CD4-positive, alpha-beta T cell treated with Interleukin-6 for 4 hours (primary cell): ENCODE measurements around the gene RIMBP2.

Experiments used
- DNase-seq: peaks from one replicate; pipeline ENCODE4 v3.0.0-alpha.2; 2020; ENCODE audit warnings: mixed read lengths

The RIMBP2 gene

GRCh38 chr12:130675121-130675520 is 41.0 kb downstream of the RIMBP2 start:
- no peak for DNase-seq

DNA sequence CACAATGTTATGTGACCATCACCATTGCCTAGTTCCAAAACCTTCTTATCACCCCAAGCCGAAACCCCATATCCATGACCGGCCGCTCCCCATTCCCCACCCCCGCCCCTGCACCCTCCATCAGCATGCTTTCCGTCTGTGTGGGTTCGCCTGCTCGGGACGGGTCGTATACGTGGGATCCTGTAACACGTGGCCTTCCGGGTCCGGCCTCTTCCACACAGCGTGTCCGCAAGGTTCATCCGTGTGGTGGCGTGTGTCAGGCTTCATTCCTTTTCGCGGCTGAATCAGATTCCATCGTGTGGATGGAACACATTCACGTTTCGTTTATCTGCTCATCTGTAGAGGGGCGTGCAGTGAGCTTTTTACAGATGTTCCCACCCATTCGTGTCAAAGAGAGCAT is 41.4 kb downstream of the RIMBP2 start:
- no peak for DNase-seq

DNA sequence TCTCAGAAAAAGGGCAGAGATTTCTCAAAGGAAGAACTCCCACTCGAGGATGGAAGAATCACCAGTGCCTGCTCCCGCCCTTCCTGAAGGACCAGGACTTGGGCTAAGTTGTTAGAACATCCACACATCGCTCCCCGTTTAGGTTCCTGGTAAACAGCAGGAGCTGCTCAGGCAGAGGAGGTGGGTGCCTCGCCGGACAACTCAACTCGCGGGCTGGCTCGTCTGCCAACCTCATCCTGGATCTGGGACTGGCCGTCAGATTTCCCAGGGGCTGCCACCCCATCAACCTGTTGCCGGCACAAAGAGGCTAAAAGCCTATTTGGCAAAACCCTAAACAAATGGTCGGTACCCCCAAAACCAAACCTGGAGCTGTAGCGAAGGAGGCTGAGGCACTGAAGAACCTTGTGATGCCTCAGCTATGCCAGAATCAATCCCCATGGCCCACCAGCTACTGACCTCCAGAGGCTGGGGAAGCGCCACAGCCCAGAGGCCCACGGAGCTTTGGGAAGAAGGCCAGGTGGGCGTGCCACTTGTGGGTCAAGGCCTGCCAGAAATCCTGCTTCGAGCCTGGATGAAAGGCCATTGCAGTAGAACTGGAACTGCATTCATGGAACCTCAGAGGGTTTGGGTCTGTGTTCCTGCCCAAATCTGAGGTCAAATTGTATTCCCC is 42.9 kb downstream of the RIMBP2 start:
- DNase-seq: no peak

DNA sequence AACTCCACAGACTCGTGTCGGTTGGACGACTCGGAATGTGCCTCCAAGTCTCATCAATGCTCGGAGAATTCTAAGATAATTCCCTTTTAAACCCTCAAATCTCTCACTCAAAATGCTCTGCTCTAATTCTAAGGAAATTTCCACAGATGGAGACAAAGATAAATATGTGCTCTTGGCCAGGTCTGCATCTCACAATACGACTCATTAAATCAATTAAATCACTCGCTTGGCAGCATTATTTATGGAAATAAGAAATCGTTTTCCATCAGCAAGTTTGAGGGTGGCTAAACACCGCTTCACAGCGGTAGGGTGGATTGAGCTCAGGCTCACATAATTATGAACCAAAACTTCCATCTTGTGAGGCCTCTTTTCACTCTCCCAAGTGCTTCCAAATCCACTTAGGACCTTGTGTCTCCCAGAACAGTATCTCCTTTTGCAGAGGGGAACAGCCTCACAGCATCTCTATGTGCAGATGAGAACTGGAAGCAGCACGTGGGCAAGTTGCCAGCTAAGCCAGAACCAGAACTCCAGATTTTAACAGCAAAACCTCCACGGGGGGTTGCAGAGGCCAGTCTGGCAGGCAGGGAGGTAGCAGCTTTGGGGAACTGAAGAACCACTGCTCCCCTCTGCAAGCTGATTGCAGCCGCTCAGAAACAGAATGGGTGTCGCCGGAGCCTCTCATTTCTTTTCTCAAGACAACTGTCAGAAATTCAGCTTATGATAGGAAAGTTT is 43.8 kb downstream of the RIMBP2 start:
- DNase-seq: no peak

GRCh38 chr12:130671556-130671955 is 44.5 kb downstream of the RIMBP2 start:
- DNase-seq: no peak

DNA sequence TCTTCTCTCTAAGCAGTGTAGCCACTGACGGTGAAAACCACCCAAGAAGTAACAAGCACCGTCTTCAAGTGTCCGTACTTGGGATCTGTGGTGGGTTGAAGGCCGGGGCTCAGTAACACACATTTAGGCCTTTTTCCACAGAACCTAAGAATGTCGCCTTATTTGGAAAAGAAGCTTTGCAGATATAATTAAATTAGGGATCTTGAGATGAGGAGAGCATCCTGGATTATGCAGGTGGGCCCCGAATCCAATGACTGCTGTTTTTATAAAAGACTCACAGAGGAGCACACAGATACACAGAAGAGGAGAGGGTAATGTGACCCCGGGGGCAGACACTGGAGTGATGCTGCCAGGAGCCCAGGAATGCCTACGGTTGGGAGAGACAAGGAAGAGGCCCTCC is 46.3 kb downstream of the RIMBP2 start:
- DNase-seq: no peak

- no peak for DNase-seq
Measured at GRCh38 chr12:130669205-130669557, 46.9 kb downstream of the RIMBP2 start.

- no peak for DNase-seq
Measured at GRCh38 chr12:130668286-130669204, 47.6 kb downstream of the RIMBP2 start.

GRCh38 chr12:130667421-130667960 is 48.6 kb downstream of the RIMBP2 start:
- no peak for DNase-seq

DNA sequence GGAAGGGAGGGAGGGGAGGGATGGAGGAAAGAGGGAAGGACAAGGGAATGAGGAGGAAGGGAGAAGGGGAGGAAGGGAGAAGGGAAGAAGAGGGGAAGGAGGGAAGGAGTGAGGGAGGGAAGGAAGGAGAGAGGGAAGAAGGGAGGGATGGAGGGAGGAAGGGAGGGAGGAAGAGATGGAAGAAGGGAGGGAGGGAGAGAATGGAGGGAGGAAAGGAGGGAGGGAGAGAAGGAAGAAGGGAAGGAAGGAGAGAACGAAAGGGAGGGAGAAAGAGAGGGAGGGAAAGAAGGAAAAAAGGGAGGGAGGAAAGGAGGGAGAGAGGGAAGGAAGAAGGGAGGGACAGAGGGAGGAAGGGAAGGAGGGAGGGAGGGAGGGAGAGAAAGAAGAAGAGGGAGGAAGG is 49.5 kb downstream of the RIMBP2 start:
- DNase-seq: no peak

DNA sequence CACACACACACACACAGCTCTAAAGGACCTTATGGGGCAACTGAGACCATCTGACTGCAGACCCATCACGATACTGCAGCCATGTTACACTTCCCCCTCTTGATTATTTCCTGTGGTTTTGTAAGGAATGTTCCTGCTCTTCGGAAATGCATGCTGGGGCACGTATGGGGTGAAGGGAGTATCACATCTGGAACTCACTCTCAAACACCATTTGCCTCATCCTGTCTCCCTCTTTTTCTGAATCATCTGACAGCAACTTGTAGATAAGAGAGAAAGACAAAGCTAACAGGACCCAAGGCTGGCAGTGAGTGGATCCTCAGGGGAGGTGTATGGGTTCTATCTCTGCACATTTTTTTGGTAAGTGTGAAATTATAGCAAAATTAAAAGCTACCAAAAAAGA is 50.3 kb downstream of the RIMBP2 start:
- DNase-seq: no peak

- DNase-seq: no peak
Measured at GRCh38 chr12:130664772-130665171, 51.3 kb downstream of the RIMBP2 start.

DNA sequence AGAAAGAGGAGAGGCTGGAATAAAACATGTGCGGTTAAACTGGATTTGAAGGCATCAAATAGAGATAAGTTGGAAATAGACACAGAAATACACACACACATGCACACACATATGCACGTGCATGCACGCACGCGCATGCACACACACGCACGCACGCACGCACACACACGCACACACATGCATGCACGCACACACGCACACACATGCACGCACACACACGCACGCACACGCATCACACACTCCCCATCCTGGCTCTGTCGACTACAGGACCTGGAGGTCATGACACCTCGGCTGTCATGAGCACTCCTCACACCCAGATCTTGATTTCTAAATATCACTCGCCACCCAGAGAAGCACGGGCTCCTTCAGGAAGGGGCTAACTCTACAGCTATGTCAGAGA is 51.8 kb downstream of the RIMBP2 start:
- no peak for DNase-seq

DNA sequence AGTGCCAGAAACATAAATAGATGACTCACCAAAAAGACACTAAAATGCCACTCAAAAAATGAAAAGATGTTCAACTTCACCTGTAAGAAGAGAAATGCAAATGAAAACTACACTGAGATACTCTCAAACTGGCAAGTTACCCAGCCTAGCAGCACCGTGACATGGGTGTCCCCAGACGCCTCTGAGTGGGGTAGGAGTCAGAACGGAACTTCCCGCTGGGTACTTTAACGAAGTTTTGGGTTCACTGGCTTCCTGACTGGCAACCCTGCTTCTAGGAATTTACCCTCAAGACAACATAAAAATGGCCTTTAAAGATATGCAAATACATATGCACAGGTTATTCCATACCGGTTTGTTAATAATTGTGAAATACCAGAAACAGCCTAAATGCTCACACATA is 52.6 kb downstream of the RIMBP2 start:
- DNase-seq: no peak

DNA sequence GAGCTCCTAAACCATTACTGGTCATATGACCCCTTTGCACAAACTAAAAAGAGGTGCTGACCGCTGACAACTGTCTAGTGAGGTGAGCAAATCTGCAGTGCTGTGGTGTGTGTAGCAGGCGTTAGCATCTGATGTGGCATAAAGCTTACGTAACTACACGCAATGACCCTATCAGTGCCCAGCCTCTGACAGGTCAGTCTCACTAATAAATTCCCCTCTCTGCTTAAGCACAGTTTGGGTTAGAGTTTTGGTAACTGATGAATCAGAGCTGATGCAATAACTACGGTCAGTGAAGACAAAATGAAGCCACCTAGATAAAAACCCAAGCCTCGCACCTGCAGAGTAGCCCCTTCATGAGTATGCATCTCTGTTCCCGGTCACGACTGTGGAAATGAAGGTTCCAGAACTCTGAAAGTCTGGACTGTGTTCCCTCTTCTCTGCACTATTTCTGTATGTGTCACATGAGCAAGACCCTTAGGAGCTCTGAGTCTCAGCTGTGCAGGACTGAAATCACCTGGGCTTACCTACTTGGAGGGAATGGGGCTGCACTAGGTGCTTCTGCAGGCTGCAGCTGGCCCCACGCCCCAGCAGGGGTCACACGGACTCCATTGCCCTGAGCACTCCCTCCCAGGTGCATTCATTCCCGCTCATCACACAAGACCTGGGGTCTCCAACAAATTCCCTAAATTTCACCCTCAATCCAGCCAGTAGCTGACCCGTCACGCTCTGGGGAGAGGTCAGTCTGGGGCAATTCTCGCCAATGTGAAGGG is 54.4 kb downstream of the RIMBP2 start:
- no peak for DNase-seq

DNA sequence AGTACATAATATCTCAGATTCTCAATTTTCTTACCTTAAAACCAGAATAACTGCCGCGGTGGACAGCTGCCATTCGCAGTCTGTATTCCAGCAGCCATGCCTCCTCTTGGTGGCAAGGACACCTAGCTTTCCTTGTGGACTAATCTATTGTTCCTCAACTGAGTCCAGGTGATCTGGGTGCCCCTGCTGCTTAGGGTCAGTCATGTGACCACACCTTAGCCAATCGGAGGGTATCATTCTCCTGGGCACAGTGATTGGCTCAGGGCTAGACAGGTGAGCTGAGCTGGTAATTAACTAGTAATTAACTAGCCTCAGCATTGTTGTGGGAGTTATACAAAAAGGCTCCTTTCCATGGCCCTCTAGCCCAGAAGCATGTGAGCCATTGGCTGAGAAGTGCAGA is 55.0 kb downstream of the RIMBP2 start:
- DNase-seq: no peak

DNA sequence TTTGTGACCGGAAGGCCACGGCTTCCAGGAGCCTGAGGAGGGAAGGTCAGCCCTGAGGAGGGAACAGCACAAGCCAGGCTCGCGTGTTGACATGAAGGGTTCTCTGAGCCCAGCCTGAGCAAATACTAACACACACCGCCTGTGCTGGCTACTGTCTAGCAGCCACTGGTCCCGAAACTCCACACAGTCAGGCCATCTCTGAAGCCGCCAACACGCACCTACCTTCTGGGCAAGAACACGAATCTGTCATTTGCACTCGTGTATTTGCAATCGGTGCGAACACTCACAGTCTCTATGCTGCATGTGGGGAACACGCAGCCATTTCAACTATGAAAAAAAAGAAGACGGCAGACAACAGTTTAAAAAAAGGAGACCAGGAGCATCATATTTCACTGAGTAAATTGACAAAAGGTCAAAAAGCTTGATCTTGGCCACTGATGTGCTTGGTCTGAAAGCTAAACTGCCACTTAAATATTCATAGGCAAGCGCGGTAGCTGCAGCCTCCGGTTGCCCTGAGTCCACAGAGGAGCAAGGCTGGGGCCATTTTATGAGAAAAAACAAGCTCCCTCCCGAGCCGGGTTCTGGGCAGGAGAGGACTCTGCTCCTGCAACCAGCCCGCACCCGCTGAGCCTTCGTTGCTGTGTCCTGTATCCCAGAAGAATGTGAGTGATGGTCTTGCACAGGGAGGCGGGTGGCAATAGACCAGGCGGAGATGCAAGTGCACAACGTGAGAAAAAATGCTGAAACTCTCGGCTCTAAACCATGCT is 57.8 kb downstream of the RIMBP2 start:
- DNase-seq: no peak

GRCh38 chr12:130656411-130656810 is 59.7 kb downstream of the RIMBP2 start:
- no peak for DNase-seq

- DNase-seq: no peak
Measured at GRCh38 chr12:130655881-130656280, 60.2 kb downstream of the RIMBP2 start.

GRCh38 chr12:130655010-130655409 is 61.1 kb downstream of the RIMBP2 start:
- no peak for DNase-seq

GRCh38 chr12:130651188-130651959 is 64.7 kb downstream of the RIMBP2 start:
- DNase-seq: no peak
